Stimulated activated memory B cell treated with anti-CD40 and anti-IgM and Interleukin-4, amounts not matched to agents 10 μg/mL and 1 μg/mL and 100 μg/mL, for 72 hours (primary cell): ENCODE data around the gene TMPRSS9.
A peak's percentile ranks its signal among the peaks of the same experiment; 100 is the strongest.

Experiments
- ATAC-seq: fragments of 150-1000 bp; cut with Tn5 transposase; 2 replicates; pipeline ENCODE4 v1.10.0; 2021
- H3K27ac Mint-ChIP-seq: one replicate; pipeline ENCODE4 v1.8.0; 2022; ENCODE audit warnings: mild to moderate bottlenecking, mixed read lengths
- H3K27me3 Mint-ChIP-seq: one replicate; pipeline ENCODE4 v1.8.0; 2022; ENCODE audit warnings: mixed read lengths
- H3K36me3 Mint-ChIP-seq: one replicate; pipeline ENCODE4 v1.8.0; 2022; ENCODE audit warnings: mixed read lengths
- H3K4me1 Mint-ChIP-seq: one replicate; pipeline ENCODE4 v1.8.0; 2022; ENCODE audit warnings: mixed read lengths
- H3K4me3 Mint-ChIP-seq: one replicate; pipeline ENCODE4 v1.8.0; 2022; ENCODE audit warnings: mild to moderate bottlenecking, moderate library complexity, mixed read lengths
- H3K9me3 Mint-ChIP-seq: one replicate; pipeline ENCODE4 v1.8.0; 2022; ENCODE audit warnings: mixed read lengths

TMPRSS9 gene

DNA sequence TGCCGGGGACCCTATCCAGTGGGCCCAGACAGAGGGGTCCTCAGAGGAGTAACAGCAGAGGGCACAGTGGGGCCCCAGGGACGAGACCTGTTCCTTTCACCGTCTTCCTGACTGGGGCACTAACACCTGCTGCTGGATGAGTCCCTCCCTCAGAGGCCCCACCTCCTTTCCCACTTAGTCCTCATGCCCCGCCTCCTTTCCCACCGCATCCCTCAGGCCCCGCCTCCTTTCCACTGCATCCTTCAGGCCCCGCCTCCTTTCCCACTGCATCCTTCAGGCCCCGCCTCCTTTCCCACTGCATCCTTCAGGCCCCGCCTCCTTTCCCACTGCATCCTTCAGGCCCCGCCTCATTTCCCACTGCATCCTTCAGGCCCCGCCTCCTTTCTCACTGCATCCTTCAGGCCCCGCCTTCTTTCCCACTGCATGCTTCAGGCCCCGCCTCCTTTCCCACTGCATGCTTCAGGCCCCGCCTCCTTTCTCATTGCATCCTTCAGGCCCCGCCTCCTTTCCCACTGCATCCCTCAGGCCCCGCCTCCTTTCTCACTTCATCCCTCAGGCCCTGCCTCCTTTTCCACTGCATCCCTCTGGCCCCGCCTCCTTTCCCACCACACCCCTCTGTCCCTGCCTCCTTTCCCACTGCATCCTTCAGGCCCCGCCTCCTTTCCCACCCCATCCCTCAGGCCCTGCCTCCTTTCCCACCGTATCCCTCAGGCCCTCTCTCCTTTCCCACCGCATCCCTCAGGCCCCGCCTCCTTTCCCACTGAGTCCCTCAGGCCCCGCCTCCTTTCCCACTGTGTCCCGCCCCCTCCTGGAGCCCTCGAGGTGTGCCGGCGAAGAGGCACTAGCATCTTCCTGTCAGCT, 24.8 kb upstream of the TMPRSS9 start:
- H3K27me3 Mint-ChIP-seq, result no peaks in the 10 kb centered on the region
- H3K4me3 Mint-ChIP-seq, result no peak overlapping the region
- no peak for ATAC-seq
- H3K4me1 Mint-ChIP-seq, result peaks cover 61% of the 10 kb centered on the region
- peaks cover 6% of the 10 kb centered on the region for H3K9me3 Mint-ChIP-seq
- H3K27ac Mint-ChIP-seq, result peak overlapping the region; percentile 50
- peaks cover 31% of the 10 kb centered on the region for H3K36me3 Mint-ChIP-seq

DNA sequence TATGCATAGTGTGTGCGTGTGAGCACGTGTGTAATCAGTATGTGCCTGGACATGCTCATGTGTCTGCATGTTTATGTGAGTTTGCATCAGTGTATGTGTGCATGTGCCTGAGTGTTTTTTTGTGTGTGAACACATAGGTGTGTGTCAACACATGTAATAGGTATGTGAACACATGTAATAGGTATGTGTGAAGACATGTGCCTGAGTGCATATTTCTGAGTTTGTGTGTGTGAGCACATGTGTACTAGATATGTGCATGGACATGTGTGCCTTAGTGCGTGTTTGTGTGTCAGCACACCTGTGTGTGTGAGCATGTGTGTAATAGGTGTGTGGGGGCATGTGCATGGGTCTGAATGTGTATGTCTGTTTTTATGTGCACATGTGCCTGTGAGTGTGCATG, 24.2 kb upstream of the TMPRSS9 start:
- peaks cover 55% of the 10 kb centered on the region for H3K4me1 Mint-ChIP-seq
- no peak overlapping the region for H3K4me3 Mint-ChIP-seq
- H3K27ac Mint-ChIP-seq, result peak overlapping the region; percentile 50
- H3K36me3 Mint-ChIP-seq, result peaks cover 31% of the 10 kb centered on the region
- ATAC-seq, result no peak
- no peaks in the 10 kb centered on the region for H3K27me3 Mint-ChIP-seq
- H3K9me3 Mint-ChIP-seq, result peaks cover 6% of the 10 kb centered on the region

DNA sequence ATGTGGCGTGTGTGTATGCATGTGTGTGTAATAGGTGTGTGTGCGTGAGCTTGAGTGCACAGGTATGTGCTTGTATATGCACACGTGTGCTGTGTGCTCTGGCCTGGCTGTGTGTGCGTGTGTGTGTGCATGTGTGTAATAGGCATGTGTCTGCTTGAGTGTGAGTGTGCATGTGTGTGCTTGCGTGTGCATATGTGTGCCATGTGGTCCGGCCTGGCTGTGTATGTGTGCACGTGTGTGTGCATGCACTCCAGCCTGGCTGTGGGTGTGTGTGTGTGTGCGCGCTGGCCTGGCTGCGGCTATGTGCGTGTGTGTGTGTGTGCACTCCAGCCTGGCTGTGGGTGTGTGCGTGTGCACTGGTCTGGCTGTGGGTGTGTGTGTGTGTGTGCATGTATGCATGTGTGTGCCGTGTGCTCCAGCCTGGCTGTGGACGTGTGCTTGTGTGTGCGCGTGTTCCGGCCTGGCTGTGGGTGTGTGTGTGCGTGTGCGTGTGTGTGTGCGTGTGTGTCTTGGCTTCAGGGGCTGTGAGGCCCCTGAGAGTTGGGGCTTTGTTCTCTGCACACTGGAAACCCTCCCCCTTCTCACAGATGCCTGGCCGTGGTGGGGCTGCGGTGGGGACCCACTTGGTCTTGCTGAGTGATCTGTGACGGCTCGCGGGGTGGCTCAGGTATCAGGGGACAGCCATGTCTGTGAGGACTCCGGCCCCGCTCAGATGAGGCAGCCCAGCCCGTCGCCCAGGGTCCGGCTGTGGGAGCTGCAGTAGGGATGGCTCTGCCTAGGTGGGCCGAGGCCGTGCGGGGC, 23.3 kb upstream of the TMPRSS9 start:
- no peak for ATAC-seq
- Mint-ChIP-seq H3K27ac (no peak overlapping the region), H3K36me3 (peaks cover 31% of the 10 kb centered on the region)

DNA sequence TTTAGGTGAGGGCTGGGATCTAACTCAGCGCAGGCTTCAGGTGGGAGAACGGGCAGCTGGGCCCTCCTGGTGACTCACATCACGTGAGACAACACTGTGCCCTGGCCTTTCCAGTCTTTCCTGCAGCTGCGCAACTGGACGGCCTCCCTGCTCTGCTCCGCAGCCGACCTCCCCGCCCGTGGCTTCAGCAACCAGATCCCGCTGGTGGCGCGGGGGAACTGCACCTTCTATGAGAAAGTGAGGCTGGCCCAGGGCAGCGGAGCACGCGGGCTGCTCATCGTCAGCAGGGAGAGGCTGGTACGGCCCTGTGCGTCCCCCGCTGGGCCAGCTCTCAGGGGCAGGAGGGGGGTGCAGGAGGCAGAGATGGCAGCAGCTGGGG, 22.7 kb upstream of the TMPRSS9 start:
- no peak for ATAC-seq
- Mint-ChIP-seq H3K36me3 (peaks cover 31% of the 10 kb centered on the region), H3K4me1 (peaks cover 42% of the 10 kb centered on the region)

More for the DNA sequence above, 23.3 kb upstream of the TMPRSS9 start:
- Mint-ChIP-seq H3K4me1 (peaks cover 48% of the 10 kb centered on the region), H3K27me3 (no peaks in the 10 kb centered on the region), H3K9me3 (peaks cover 6% of the 10 kb centered on the region), H3K4me3 (no peak overlapping the region)

DNA sequence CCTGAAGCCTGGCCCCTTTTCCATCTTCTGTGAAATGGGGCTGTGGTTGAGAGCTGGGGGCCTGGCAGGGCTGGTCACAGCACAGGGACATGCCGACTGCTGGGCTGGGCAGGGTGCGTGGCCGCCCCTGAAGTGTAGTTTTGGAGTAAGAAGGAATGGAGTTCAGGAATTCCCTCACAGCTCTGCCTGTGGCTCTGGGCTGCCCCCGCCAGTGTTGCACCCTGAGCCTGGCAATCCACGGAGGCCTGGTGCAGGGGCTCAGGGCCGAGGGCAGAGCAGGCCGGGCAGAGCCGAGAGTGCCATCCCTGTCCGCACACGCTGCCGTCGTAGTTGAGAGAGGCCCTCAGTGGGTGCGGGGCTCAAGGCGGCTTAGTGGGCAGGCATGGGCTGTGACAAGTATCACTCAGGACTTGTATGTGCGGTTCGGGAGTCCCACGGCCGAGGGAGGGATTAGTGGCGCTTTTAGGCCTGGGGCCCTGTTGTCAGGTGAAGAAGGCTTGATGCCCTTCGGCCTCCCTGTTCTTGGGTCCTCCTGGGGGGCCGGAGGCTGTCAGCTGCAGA, 21.9 kb upstream of the TMPRSS9 start:
- H3K27me3 Mint-ChIP-seq, result no peaks in the 10 kb centered on the region
- no peak for ATAC-seq
- no peak overlapping the region for H3K27ac Mint-ChIP-seq
- H3K9me3 Mint-ChIP-seq, result peaks cover 6% of the 10 kb centered on the region
- peaks cover 31% of the 10 kb centered on the region for H3K36me3 Mint-ChIP-seq
- peaks cover 34% of the 10 kb centered on the region for H3K4me1 Mint-ChIP-seq
- H3K4me3 Mint-ChIP-seq, result no peak overlapping the region

More for the DNA sequence above, 22.7 kb upstream of the TMPRSS9 start:
- no peaks in the 10 kb centered on the region for H3K27me3 Mint-ChIP-seq
- no peak overlapping the region for H3K4me3 Mint-ChIP-seq
- H3K9me3 Mint-ChIP-seq, result peaks cover 6% of the 10 kb centered on the region
- H3K27ac Mint-ChIP-seq, result no peak overlapping the region

DNA sequence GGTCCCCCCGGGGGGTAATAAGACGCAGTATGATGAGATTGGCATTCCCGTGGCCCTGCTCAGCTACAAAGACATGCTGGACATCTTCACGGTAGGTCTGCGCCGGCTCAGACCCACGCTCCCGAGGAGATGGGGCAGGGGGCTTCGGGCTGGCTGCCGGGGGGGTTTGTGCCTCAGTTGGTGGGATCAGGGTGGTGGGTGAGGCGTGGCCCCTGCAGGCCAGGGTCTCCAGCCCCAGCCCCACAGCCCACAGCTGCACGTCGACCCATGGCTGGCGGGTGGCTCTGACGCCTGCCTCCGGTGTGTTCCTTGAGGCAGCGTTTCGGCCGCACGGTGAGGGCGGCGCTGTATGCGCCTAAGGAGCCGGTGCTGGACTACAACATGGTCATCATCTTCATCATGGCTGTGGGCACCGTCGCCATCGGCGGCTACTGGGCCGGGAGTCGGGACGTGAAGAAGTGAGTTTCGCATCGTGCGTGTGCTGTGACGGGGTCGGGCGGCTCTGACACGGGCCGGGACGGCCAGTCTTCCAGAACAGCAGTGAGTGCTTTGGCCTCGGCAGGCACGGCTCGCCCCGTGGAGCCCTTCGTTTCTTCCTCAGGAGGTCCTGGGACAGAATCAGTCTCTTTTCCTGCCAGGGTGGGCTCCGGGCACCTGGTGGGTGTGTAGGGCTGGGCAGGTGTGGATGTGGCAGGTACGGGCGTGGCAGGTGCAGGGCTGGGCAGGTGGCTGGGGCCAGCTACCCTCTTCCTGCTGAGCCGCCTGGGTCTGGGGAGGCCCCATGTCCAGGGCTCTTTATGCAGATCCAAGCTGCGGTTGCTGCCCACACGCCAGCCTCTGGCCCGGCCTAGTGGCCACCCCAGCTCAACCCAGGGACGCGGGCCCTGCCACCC, 21.1 kb upstream of the TMPRSS9 start:
- H3K27ac Mint-ChIP-seq, result no peak overlapping the region
- no peaks in the 10 kb centered on the region for H3K27me3 Mint-ChIP-seq
- peaks cover 31% of the 10 kb centered on the region for H3K36me3 Mint-ChIP-seq
- H3K4me1 Mint-ChIP-seq, result peaks cover 25% of the 10 kb centered on the region
- H3K4me3 Mint-ChIP-seq, result no peak overlapping the region
- H3K9me3 Mint-ChIP-seq, result peaks cover 6% of the 10 kb centered on the region
- ATAC-seq, result no peak

DNA sequence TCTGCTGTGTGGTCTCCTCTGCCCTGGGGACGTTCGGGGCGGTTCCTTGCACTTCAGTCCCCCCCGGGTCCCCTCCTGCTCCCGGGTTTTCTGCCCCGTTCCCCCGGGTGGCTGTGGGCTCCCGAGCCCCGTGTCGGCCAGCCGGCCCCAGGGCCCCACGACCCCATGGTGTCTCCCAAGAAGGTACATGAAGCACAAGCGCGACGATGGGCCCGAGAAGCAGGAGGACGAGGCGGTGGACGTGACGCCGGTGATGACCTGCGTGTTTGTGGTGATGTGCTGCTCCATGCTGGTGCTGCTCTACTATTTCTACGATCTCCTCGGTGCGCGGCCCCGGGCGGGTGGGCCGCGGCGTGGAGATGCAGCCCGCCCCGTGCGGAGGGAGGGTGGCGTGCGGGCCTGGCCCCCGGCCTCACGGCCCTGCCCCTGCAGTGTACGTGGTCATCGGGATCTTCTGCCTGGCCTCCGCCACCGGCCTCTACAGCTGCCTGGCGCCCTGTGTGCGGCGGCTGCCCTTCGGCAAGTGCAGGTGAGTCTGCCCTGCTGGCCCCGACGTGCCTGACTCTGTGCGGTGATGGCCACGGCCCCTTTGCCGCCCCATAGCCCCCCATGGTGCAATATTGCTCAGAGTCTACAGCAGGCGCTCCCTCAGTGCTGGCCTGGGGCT, 20.3 kb upstream of the TMPRSS9 start:
- Mint-ChIP-seq H3K27ac (no peak overlapping the region), H3K9me3 (peaks cover 6% of the 10 kb centered on the region), H3K4me3 (no peak overlapping the region), H3K27me3 (no peaks in the 10 kb centered on the region), H3K36me3 (peaks cover 30% of the 10 kb centered on the region), H3K4me1 (peaks cover 23% of the 10 kb centered on the region)
- ATAC-seq, result no peak

DNA sequence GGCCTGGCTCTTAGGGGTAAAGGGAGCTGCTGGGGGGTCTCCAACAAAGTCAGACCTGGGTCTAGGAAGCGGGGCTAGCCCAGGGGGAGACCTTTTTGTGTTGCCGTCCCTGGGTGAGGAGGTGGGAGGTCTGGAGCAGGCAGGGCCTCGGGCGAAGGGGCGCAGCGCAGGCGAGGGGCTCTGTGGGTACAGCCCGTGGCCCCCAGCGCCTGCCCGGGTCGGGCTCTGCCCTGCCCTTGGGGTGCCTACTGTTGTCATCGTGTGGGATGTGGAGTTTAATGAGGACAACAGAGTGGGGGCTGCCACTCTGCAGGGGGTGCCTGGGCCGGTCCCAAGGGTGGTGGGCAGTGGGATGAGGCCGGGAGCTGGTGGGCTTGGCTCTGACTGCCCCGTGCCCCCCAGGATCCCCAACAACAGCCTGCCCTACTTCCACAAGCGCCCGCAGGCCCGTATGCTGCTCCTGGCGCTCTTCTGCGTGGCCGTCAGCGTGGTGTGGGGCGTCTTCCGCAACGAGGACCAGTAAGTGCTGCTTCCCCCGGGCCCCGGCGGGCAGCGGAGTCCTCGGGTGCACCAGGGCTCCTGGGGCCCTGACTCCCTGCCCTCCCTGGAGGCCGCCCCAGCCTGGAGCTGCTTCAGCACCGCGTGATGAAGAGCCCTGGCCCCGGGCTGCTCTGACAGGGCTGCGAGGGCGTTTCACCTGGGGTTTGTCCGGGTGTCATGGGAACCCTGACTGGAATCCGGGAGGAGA, 19.4 kb upstream of the TMPRSS9 start:
- H3K4me1 Mint-ChIP-seq, result peaks cover 18% of the 10 kb centered on the region
- H3K4me3 Mint-ChIP-seq, result no peak overlapping the region
- H3K36me3 Mint-ChIP-seq, result peaks cover 28% of the 10 kb centered on the region
- no peaks in the 10 kb centered on the region for H3K27me3 Mint-ChIP-seq
- H3K9me3 Mint-ChIP-seq, result peaks cover 1% of the 10 kb centered on the region
- no peak overlapping the region for H3K27ac Mint-ChIP-seq
- ATAC-seq, result no peak

DNA sequence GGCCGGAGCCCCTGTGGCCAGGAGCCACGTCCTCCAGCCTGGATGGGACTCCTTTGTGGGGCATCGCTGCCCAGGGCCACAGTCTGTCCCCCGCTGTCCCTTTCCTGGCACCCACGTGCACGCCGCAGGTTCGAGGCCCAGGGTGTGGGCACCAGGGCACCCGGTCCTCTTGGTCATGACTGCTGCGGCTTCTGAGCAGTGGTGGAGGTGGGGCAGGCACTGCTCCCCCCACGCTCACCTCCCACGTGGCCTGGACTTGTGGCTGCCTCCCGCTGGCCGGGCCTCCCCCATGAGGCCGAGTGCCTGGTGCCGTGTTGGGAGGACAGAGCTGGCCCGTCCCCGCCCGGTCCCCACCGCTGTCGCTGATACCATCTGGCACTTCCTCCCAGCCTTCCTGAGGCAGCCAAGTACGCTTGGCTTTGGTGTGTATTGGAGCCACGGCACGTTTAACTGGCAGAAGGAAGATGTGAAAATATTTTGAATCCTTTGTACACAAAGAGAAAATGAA, 18.8 kb upstream of the TMPRSS9 start:
- peaks cover 12% of the 10 kb centered on the region for H3K4me1 Mint-ChIP-seq
- no peaks in the 10 kb centered on the region for H3K27me3 Mint-ChIP-seq
- H3K36me3 Mint-ChIP-seq, result peaks cover 27% of the 10 kb centered on the region

DNA sequence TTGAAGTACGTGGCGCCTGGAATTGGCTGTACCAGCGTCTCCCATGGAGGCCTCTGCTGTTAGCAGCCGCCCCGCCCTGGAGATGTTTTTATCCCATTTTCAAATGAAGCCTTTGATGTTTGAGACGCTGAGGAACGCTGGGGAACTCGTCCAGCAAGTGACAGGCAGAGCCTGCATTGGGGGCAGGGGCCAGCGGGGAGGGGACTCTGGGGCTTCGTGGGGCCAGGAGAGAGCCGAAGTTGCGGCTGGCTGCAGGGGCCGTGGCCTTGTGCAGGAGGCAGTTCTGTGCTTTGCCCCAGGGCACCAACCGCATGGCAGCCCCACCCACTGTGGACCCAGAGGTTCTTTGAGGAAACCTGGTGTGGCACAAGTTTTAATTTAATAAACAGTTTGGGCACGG, 18.1 kb upstream of the TMPRSS9 start:
- H3K36me3 Mint-ChIP-seq, result peaks cover 24% of the 10 kb centered on the region

More for the DNA sequence above, 18.8 kb upstream of the TMPRSS9 start:
- no peaks in the 10 kb centered on the region for H3K9me3 Mint-ChIP-seq
- ATAC-seq, result no peak
- H3K27ac Mint-ChIP-seq, result no peak overlapping the region
- no peak overlapping the region for H3K4me3 Mint-ChIP-seq

DNA sequence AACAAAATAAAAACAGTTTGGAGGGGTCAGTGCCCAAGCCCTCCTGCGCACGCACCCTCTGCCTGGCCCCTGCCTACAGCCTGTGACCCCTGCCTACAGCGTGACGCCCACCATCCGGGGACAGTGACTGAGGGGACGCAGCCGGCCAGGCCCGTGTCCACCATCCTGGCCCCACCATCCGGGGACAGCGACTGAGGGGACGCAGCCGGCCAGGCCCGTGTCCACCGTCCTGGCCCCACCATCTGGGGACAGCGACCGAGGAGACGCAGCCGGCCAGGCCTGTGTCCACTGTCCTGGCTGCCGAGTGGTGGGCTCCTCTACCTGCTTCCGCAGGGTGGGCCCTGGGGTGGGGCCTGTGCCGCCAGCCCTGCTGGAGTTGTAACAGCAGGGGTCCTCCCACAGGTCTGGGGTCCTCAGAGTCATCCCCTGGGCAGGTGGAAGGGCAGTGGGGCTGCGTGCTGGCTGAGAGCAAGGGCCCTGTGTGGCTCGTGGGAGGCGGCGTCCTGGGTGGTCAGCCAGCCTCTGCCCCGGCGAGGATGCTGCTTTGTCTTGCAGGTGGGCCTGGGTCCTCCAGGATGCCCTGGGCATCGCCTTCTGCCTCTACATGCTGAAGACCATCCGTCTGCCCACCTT, 17.3 kb upstream of the TMPRSS9 start:
- Mint-ChIP-seq H3K36me3 (peaks cover 17% of the 10 kb centered on the region), H3K4me3 (no peak overlapping the region), H3K27ac (no peak overlapping the region), H3K4me1 (peaks cover 2% of the 10 kb centered on the region), H3K27me3 (no peaks in the 10 kb centered on the region), H3K9me3 (no peaks in the 10 kb centered on the region)
- ATAC-seq, result no peak

More for the DNA sequence above, 18.1 kb upstream of the TMPRSS9 start:
- Mint-ChIP-seq H3K9me3 (no peaks in the 10 kb centered on the region), H3K4me1 (peaks cover 6% of the 10 kb centered on the region), H3K27me3 (no peaks in the 10 kb centered on the region), H3K4me3 (no peak overlapping the region), H3K27ac (no peak overlapping the region)
- no peak for ATAC-seq

DNA sequence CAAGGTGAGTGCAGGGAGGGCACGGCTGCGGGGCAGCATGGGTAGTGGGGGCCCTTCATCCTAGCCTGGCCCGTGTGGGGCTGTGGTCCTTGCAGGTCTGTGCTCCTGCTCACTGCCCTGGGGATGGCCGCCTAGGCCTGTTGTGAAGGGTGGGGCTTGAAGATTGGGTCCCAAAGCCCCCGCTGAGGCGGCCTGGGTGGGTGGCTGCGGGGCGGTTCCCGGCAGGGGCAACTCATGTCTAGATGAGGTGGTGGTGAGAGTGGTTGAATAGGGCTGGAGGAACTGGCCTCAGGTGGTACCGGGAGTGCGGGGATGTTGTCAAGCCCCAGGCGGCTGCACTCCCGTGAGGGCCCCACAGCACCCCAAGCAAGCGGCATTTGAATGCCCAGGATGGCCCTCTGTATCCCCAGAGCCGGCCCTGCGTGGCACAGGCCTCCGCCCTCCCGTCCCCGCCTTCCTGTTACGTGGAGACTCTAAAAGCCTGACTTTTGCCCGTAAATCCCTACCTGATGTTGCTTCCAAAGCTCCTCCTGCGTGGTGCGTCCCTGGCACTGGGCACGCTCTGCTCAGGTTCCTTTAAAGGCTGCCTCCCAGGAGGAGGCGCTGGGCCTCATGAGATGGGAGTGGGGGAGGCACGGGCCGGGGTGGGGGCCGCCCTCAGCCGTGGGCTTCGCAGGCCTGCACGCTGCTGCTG, 16.6 kb upstream of the TMPRSS9 start:
- ATAC-seq, result peak; percentile 13
- Mint-ChIP-seq H3K27me3 (no peaks in the 10 kb centered on the region), H3K4me3 (no peak overlapping the region), H3K36me3 (peaks cover 12% of the 10 kb centered on the region), H3K9me3 (no peaks in the 10 kb centered on the region), H3K4me1 (no peaks in the 10 kb centered on the region), H3K27ac (no peak overlapping the region)

DNA sequence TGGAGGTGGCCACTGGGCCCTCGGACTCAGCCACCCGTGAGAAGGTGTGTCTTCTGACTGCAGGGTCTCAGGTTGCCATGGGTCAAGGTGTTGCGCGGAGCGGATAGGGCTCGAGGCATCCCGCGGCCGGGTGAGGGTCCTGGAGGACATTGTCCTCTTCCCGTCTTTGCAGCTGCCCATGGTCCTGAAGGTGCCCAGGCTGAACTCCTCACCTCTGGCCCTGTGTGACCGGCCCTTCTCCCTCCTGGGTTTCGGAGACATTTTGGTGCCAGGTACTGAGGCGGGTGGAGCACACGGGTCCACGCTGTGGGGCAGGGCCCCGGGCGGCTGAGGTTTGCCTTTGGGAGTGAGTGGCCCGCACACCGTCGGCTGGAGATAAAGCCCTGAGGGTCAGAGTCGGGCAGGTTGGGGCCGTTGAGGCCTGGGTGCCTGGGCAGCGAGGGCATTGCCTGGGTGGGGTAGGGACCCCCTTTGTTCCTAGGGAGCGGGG, 15.6 kb upstream of the TMPRSS9 start:
- Mint-ChIP-seq H3K27me3 (no peaks in the 10 kb centered on the region), H3K9me3 (no peaks in the 10 kb centered on the region), H3K36me3 (peaks cover 12% of the 10 kb centered on the region), H3K4me3 (no peak overlapping the region), H3K27ac (no peak overlapping the region), H3K4me1 (no peaks in the 10 kb centered on the region)
- no peak for ATAC-seq
